Lower leg skin (tissue), 4 donors: ENCODE measurements around the gene HBG1. TPM values are rescaled to one million over a fixed set of nuclear protein-coding genes. Genes with fewer than 3 reads are reported as not detected.

ENCODE experiments used
- DNase-seq, 2 donors: peaks; one replicate each; pipeline ENCODE4 v3.0.0-alpha.2; 2019; ENCODE audit warnings: low spot score in 2 of 2
- H3K4me3 ChIP-seq: fragments of 200-600 bp; sonication (generic); 2 replicates; pipeline ENCODE4 v1.5.1; 2017; ENCODE audit warnings: mild to moderate bottlenecking, low read depth; ENCODE audit not compliant: poor library complexity, severe bottlenecking
- CTCF ChIP-seq, 3 donors: fragments of 450-650 bp; IDR thresholded peaks; one replicate each; pipeline ENCODE4 v1.5.1; 2016; ENCODE audit warnings: antibody characterized with exemption in 3 of 3, mild to moderate bottlenecking in 3 of 3, moderate library complexity in 2 of 3
- POLR2A ChIP-seq, 2 donors: fragments of 450-650 bp; IDR thresholded peaks; one replicate each; pipeline ENCODE4 v1.6.1; 2016 to 2017; ENCODE audit warnings: antibody characterized with exemption in 2 of 2, mild to moderate bottlenecking in 1 of 2, moderate library complexity in 1 of 2
- intact Hi-C: fragments of 100-400 bp; cut with DNase I; formaldehyde crosslinking; loops from one replicate; pipeline ENCODE4 v1.15.0; 2023; ENCODE audit warnings: low total_unique reads
- total RNA-seq, 4 donors: library from RNA; depleted of rRNA; stranded (reverse); fragments of >200 nt; gene quantifications; one replicate each; pipeline ENCODE4 v1.1.0, GENCODE V29; 2016

Gene HBG1
- total RNA-seq, 4 donors from 2014 or later, result not detected

GRCh38 chr11:5198285-5198684 lies 51.4 kb downstream of the HBG1 start:
- intact Hi-C loops, result no loop called here

More at GRCh38 chr11:5198285-5198684, 51.4 kb downstream of the HBG1 start:
- TF ChIP-seq POLR2A (IDR thresholded peaks at IDR 0.05) (no peak), CTCF (IDR thresholded peaks at IDR 0.05) (no peak)
- no peak for DNase-seq
- H3K4me3 ChIP-seq, result no peak overlapping the region

Other genes with a start within 250 kb of the HBG1 start
- not detected for gene OR52J3, start 203.3 kb downstream of the HBG1 start, total RNA-seq
- gene OR52E2, start 190.2 kb downstream of the HBG1 start, total RNA-seq, result 1 to 10 TPM in 1 of 4 donors, not detected in 3; 2.7 TPM
- gene OR52E1, start 180.3 kb downstream of the HBG1 start, total RNA-seq, result not detected
- gene OR52A5, start 111.5 kb downstream of the HBG1 start, total RNA-seq, result not detected
- not detected for gene OR52A1, start 95.1 kb downstream of the HBG1 start, total RNA-seq
- gene OR51V1, start 49.2 kb downstream of the HBG1 start, total RNA-seq, result not detected
- gene HBB, start 22.8 kb downstream of the HBG1 start, total RNA-seq, result 10 to 100 TPM in 2 of 4 donors, 1 to 10 TPM in 1, under 1 TPM in 1; 0.56 to 65.8 (median 13.1) TPM
- gene HBD, start 15.4 kb downstream of the HBG1 start, total RNA-seq, result not detected
- gene HBG2, start 4.9 kb upstream of the HBG1 start, total RNA-seq, result not detected
- not detected for gene HBE1, start 20.1 kb upstream of the HBG1 start, total RNA-seq
- not detected for gene OR51B4, start 52.1 kb upstream of the HBG1 start, total RNA-seq
- gene OR51B2, start 74.4 kb upstream of the HBG1 start, total RNA-seq, result not detected
- not detected for gene OR51B5, start 93.7 kb upstream of the HBG1 start, total RNA-seq
- not detected for gene OR51B6, start 101.7 kb upstream of the HBG1 start, total RNA-seq
- gene OR51M1, start 134.0 kb upstream of the HBG1 start, total RNA-seq, result not detected
- gene OR51Q1, start 172.3 kb upstream of the HBG1 start, total RNA-seq, result not detected
- not detected for gene OR51I1, start 191.7 kb upstream of the HBG1 start, total RNA-seq
- gene OR51I2, start 199.5 kb upstream of the HBG1 start, total RNA-seq, result not detected
- gene OR52D1, start 238.8 kb upstream of the HBG1 start, total RNA-seq, result not detected